Umbilical cord (tissue), 2 donors: Measurements from ENCODE around the gene CACNA1C. TPM values are rescaled to one million over a fixed set of nuclear protein-coding genes. Genes with fewer than 3 reads are reported as not detected.
"Not testable (repeated sequence)": the region's sequence is repeated elsewhere in the genome, so short reads cannot be mapped to it uniquely, and the experiment has no call there.

Experiments used
- DNase-seq: peaks from one replicate; pipeline ENCODE4 v3.0.0-alpha.2; 2015; ENCODE audit warnings: low spot score
- total RNA-seq: library from RNA; depleted of rRNA; stranded (reverse); fragments of >200 nt; gene quantifications from one replicate; pipeline ENCODE4 v1.2.3, GENCODE V29; 2014; ENCODE audit warnings: low replicate concordance; ENCODE audit not compliant: insufficient read depth

The CACNA1C gene
- total RNA-seq, 1 donor from 2014 or later: 116 TPM

- no peak for DNase-seq
These were observed 58.2 kb downstream of the CACNA1C start for GRCh38 chr12:2110849-2111566.

GRCh38 chr12:2111826-2112225 is 59.0 kb downstream of the CACNA1C start:
- DNase-seq: no peak

GRCh38 chr12:2112401-2112800 is 59.6 kb downstream of the CACNA1C start:
- no peak for DNase-seq

GRCh38 chr12:2113119-2113912 is 60.5 kb downstream of the CACNA1C start:
- no peak for DNase-seq

- DNase-seq: no peak
These were observed 61.3 kb downstream of the CACNA1C start for GRCh38 chr12:2114071-2114470.

GRCh38 chr12:2115101-2115845 is 62.5 kb downstream of the CACNA1C start:
- DNase-seq: no peak

- DNase-seq: no peak
These were observed 64.8 kb downstream of the CACNA1C start for GRCh38 chr12:2117541-2117940.

- DNase-seq: no peak
These were observed 65.3 kb downstream of the CACNA1C start for GRCh38 chr12:2118061-2118460.

- DNase-seq: no peak
These were observed 65.9 kb downstream of the CACNA1C start for GRCh38 chr12:2118481-2119255.

- no peak for DNase-seq
These were observed 66.5 kb downstream of the CACNA1C start for GRCh38 chr12:2119266-2119665.

GRCh38 chr12:2120982-2121758 is 68.4 kb downstream of the CACNA1C start:
- DNase-seq: no peak

- DNase-seq: no peak
These were observed 71.8 kb downstream of the CACNA1C start for GRCh38 chr12:2124466-2125023.

GRCh38 chr12:2125651-2126522 is 73.1 kb downstream of the CACNA1C start:
- DNase-seq: no peak

- no peak for DNase-seq
These were observed 74.1 kb downstream of the CACNA1C start for GRCh38 chr12:2126676-2127406.

- peak; percentile 36 for DNase-seq
These were observed 76.3 kb downstream of the CACNA1C start for GRCh38 chr12:2129076-2129475.

- DNase-seq: not testable (repeated sequence)
These were observed 83.1 kb downstream of the CACNA1C start for GRCh38 chr12:2135661-2136418.

- no peak for DNase-seq
These were observed 84.1 kb downstream of the CACNA1C start for GRCh38 chr12:2136901-2137300.

GRCh38 chr12:2137711-2138110 is 84.9 kb downstream of the CACNA1C start:
- DNase-seq: no peak
